HT-29 (cell line): ENCODE results near the gene FTO. TPM values are rescaled to one million over a fixed set of nuclear protein-coding genes. Genes with fewer than 3 reads are reported as not detected.
"Not testable (repeated sequence)": the region's sequence is repeated elsewhere in the genome, so short reads cannot be mapped to it uniquely, and the experiment has no call there.

Experiments
- DNase-seq: peaks from one replicate; pipeline ENCODE4 v3.0.0-alpha.2; 2015; ENCODE audit warnings: low spot score
- total RNA-seq: library from RNA; depleted of rRNA; stranded (reverse); fragments of >200 nt; shearing (Covaris generic); gene quantifications from 2 replicates; pipeline ENCODE4 v1.2.3, GENCODE V29; 2014

The FTO gene
- total RNA-seq, 1 experiment from 2014 or later, result 18.8 TPM

- DNase-seq, result no peak
Measured at GRCh38 chr16:53821957-53822625, 118.1 kb downstream of the FTO start.

GRCh38 chr16:53822936-53823529, 119.1 kb downstream of the FTO start:
- no peak for DNase-seq

GRCh38 chr16:53826658-53827057, 122.7 kb downstream of the FTO start:
- DNase-seq, result no peak

GRCh38 chr16:53827741-53828140, 123.8 kb downstream of the FTO start:
- no peak for DNase-seq

GRCh38 chr16:53829186-53829747, 125.3 kb downstream of the FTO start:
- peak; percentile 1 for DNase-seq

- no peak for DNase-seq
Measured at GRCh38 chr16:53832896-53833544, 129.1 kb downstream of the FTO start.

GRCh38 chr16:53836142-53836541, 132.2 kb downstream of the FTO start:
- no peak for DNase-seq

- DNase-seq, result no peak
Measured at GRCh38 chr16:53836680-53837079, 132.7 kb downstream of the FTO start.

GRCh38 chr16:53837426-53837825, 133.5 kb downstream of the FTO start:
- no peak for DNase-seq

GRCh38 chr16:53839150-53839549, 135.2 kb downstream of the FTO start:
- DNase-seq, result no peak

GRCh38 chr16:53840456-53840855, 136.5 kb downstream of the FTO start:
- DNase-seq, result no peak

GRCh38 chr16:53841884-53842283, 137.9 kb downstream of the FTO start:
- DNase-seq, result no peak

- no peak for DNase-seq
Measured at GRCh38 chr16:53843084-53843483, 139.1 kb downstream of the FTO start.

GRCh38 chr16:53844804-53845203, 140.8 kb downstream of the FTO start:
- DNase-seq, result no peak

GRCh38 chr16:53846549-53846948, 142.6 kb downstream of the FTO start:
- not testable (repeated sequence) for DNase-seq

GRCh38 chr16:53846971-53847370, 143.0 kb downstream of the FTO start:
- no peak for DNase-seq

- DNase-seq, result no peak
Measured at GRCh38 chr16:53848277-53848942, 144.5 kb downstream of the FTO start.

GRCh38 chr16:53848950-53849349, 145.0 kb downstream of the FTO start:
- no peak for DNase-seq

GRCh38 chr16:53849585-53849984, 145.6 kb downstream of the FTO start:
- DNase-seq, result no peak

- DNase-seq, result no peak
Measured at GRCh38 chr16:53849994-53850393, 146.0 kb downstream of the FTO start.

- no peak for DNase-seq
Measured at GRCh38 chr16:53852678-53853077, 148.7 kb downstream of the FTO start.

- no peak for DNase-seq
Measured at GRCh38 chr16:53855056-53855455, 151.1 kb downstream of the FTO start.
